DOHH2 (cell line): ENCODE results near the gene NKD1.

Experiments
- EZH2phosphoT487 ChIP-seq: fragments of 200-600 bp; sonication (generic); IDR thresholded peaks from 2 replicates; pipeline ENCODE4 v1.6.1; 2017; ENCODE audit warnings: borderline replicate concordance, mild to moderate bottlenecking, antibody characterized with exemption, low read length, moderate library complexity, mixed read lengths
- TF ChIP-seq, protein P1 (sequence below): fragments of 200-600 bp; sonication (generic); IDR thresholded peaks from one replicate; pipeline ENCODE4 v1.5.1; 2014; ENCODE audit warnings: antibody characterized with exemption, mild to moderate bottlenecking, low read depth, low read length; ENCODE audit not compliant: poor library complexity, severe bottlenecking

GRCh38 chr16:50532576-50532975 is 15.6 kb upstream of the NKD1 start:
- TF ChIP-seq, protein P1, sequence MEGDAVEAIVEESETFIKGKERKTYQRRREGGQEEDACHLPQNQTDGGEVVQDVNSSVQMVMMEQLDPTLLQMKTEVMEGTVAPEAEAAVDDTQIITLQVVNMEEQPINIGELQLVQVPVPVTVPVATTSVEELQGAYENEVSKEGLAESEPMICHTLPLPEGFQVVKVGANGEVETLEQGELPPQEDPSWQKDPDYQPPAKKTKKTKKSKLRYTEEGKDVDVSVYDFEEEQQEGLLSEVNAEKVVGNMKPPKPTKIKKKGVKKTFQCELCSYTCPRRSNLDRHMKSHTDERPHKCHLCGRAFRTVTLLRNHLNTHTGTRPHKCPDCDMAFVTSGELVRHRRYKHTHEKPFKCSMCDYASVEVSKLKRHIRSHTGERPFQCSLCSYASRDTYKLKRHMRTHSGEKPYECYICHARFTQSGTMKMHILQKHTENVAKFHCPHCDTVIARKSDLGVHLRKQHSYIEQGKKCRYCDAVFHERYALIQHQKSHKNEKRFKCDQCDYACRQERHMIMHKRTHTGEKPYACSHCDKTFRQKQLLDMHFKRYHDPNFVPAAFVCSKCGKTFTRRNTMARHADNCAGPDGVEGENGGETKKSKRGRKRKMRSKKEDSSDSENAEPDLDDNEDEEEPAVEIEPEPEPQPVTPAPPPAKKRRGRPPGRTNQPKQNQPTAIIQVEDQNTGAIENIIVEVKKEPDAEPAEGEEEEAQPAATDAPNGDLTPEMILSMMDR: no peak
- TF ChIP-seq EZH2phosphoT487: no peak
